T-helper 1 cell treated with Interleukin-12 subunit alpha and Interleukin-12 subunit beta and Interleukin-4 antibody, amounts not matched to agents 30 ng/mL and 1 ng/mL, for 36 hours (primary cell): ENCODE measurements around the gene NPPA. TPM values are rescaled to one million over a fixed set of nuclear protein-coding genes. Genes with fewer than 3 reads are reported as not detected.

Source experiments
- intact Hi-C: fragments of 100-400 bp; cut with micrococcal nuclease; formaldehyde crosslinking; loops from one replicate; pipeline ENCODE4 v1.15.1; 2024
- total RNA-seq: library from RNA; stranded (reverse); gene quantifications from 2 replicates; pipeline ENCODE4 v1.2.3, GENCODE V29; 2022

The NPPA gene
- total RNA-seq, 1 donor from 2014 or later, result not detected

DNA sequence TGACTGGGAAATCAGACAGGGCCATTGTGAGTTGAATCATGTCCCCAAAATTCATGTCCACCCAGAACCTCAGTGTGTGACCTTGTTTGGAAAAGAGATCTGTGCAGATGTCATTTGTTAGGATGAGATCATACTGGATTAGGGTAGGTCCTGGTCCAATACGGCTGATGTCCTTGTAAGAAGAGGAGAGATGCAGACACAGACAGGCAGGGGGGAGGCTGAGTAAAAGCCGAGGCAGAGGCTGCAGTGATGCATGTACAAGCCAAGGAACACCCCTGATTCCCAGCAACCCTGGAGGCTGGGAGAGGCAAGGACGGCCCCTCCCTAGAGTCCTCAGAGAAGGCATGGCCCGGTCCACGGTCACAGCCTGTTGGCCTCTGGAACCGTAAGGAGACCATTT lies 27.0 kb upstream of the NPPA start:
- intact Hi-C loops, result no loop called here

DNA sequence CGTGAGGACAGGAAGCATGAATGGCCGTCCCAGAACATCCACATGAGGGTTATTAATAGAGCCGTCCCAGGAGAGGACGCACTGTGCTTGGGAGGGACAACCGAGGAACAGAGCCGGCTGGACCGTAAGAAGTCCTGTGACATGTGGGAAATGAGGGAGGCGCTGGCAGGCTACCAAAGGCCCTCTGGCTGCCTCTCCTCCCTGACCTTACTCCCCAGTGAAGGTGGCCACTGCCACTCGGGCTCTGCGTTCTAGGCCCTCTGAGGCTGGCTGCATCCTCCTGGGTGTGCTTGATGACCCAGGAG lies 26.6 kb upstream of the NPPA start:
- intact Hi-C loops, result no loop called here

DNA sequence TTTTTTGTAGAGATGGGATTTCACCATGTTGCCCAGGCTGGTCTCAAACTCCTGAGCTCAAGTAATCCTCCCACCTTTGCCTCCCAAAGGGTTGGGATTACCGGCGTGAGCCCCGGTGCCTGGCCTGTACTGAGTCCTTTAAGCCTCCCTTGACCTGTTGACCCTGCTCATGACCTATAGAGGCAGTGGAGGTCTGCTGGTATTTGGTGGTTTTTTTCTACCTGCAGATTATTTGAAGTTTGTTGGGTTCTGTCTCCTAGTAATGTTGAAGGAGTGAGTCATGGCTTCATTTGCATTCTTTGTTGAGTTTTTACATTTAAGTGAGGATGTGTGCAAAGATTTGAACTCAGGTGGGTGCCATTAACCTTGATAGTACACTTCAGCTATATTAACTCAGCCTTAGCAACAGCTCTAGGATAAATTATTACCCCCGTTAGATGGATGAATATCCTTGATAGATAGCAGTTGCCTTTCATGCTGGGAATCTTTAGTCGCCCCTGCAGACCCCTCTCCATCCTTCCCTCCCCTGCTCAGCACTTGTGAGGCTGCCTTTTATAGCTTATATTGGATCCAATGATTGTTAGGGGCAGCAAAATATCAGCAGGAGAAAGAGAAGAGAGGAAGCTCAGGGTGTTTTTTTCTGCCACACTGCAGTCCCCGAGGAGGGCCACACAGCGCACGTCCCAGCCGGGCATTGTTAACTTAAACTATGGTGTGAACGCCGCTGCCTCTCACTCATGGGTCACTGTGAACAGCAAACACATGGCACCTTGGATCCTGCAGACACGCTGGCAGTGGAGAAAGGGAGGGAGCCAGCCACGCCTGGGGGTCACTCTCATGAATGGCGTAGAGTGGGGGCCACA lies 26.0 kb upstream of the NPPA start:
- intact Hi-C loops, result no loop called here

DNA sequence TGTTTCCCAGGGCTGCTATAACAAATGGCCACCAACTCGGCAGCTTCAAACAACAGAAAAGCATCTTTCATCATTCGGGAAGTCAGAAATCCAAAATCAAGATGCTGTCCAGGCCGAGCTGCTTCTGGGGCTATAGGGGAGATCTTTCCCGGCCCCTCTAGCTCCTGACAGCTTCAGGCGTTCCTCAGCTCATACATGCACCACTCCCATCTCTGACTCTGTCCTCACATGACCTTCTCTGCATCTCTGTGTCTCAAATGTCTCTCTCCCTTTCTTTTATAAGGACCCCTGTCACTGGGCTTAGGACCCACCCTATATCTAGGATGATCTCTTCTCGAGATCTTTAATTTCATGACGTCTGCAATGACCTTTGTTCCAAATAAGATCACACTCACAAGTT lies 25.0 kb upstream of the NPPA start:
- intact Hi-C loops, result no loop called here

DNA sequence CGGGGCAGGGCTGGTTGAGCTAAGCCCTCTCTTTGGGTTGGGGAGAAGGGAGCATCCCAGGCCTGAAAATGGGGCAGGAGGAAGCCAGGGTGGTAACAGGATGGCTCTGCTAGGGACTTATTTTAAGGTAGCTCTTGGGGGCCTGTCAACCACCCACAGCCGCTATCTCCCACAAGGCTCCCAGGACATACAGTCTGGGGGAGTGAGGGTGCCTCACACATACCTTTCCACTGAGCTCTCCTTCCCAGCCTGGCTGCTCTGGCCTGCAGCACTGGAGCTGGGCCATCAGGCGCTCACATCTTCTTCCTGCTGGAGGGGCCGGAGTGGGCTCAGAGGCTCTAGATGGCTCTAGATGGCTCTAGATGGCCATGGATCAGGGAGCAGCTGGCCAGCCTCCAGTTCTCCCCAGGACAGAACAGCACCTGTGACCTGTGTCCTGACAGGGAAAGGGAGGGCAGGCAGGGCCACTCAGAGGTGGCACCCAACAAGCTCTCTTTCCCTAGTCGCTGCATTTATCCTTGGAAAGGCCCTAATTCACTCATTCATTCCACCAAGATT lies 22.1 kb upstream of the NPPA start:
- intact Hi-C loops, result no loop called here

DNA sequence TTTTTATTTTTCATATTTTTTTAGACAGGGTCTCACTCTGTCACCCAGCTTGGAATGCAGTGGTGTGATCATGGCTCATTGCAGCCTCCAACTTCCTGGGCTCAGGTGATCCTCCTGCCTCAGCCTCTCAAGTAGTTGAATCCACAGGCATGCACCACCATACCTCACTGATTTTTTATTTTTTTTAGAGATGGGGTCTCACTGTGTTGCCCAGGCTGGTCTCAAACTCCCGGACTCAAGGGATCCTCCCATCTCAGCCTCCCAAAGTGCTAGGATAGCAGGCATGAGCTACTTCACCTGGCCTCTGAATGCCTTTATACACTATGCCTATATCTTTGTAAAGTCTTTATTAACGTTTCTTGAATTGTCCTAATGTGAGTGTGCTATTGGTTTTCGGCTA lies 21.5 kb upstream of the NPPA start:
- intact Hi-C loops, result no loop called here

DNA sequence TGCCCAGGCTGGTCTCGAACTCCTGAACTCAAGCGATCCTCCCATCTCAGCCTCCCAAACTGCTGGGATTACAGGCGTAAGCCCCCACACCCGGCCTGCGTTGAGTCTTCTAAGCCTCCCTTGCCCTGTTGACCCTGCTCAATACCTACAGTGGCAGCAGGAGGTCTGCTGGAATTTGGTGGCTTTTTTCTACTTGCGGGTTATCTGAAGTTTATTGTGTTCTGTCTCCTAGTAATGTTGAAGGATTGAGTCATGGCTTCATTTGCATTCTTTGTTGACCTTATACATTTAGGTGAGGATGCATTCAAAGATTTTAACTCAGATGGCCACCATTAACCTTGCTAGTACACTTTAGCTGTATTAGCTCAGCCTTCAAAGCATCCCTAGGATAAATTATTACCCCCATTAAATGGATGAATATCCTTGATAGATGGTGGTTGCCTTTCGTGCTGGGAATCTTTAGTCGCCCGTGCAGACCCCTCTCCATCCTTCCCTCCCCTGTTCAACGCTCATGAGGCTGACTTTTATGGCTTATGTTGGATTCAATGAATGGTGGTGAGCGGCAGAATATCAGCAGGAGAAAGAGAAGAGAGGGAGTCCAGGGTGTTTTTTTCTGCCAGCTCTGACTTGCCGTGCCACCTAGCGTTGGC lies 20.9 kb upstream of the NPPA start:
- intact Hi-C loops, result no loop called here

DNA sequence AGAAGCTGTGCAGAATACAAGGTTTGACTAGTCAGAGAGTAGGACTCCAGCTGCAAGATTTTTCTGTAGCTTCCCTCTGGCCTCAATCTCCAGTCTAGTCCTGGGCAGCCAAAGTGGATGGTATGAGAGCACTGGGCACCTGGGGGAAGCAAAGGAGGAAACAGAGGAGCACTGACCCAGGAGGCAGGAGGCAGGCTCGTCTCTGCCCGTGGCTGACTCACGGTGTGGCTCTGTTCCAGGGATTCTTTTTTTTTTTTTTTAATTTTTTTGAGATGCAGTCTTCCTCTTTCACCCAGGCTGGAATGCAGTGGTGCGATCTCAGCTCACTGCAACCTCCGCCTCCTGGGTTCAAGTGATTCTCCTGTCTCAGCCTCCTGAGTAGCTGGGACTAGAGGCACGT lies 15.3 kb upstream of the NPPA start:
- intact Hi-C loops, result no loop called here

DNA sequence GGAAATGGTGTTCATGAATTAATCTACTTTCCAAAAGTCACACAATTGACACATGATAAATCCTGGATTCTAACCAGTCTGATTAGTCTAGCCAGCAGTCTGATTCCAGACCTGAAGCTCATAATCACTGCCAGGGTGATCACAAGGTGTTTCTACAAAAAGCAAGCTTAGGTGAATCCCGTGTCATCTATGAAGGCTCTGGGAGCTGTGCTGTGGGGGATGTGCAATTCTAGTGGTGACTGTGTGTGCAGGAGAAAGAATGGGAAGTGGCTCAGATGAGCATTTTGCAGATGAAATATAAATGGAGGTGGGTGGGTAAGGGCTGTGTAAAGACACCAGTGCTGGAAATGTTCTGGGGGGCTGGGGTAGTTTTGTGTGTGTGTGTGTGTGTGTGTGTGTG lies 13.0 kb upstream of the NPPA start:
- intact Hi-C loops, result no loop called here

DNA sequence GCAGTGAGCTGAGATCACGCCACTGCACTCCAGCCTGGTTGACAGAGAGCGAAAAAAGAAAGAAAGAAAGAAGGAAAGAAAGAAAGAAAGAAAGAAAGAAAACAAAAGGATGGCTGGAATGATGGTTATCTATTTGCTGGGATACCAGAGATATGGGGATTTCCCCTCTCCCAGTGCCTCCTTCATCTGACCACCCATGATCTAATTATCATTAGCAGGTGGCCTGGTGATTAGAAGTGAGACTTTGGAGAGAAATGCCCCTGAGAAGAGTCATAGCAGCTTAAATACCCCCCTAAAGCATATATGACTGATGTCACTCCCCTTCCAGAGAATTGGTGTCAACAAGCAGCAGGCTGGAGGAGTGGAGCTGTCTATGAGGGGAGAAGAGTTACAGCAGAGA lies 12.5 kb upstream of the NPPA start:
- intact Hi-C loops, result no loop called here

DNA sequence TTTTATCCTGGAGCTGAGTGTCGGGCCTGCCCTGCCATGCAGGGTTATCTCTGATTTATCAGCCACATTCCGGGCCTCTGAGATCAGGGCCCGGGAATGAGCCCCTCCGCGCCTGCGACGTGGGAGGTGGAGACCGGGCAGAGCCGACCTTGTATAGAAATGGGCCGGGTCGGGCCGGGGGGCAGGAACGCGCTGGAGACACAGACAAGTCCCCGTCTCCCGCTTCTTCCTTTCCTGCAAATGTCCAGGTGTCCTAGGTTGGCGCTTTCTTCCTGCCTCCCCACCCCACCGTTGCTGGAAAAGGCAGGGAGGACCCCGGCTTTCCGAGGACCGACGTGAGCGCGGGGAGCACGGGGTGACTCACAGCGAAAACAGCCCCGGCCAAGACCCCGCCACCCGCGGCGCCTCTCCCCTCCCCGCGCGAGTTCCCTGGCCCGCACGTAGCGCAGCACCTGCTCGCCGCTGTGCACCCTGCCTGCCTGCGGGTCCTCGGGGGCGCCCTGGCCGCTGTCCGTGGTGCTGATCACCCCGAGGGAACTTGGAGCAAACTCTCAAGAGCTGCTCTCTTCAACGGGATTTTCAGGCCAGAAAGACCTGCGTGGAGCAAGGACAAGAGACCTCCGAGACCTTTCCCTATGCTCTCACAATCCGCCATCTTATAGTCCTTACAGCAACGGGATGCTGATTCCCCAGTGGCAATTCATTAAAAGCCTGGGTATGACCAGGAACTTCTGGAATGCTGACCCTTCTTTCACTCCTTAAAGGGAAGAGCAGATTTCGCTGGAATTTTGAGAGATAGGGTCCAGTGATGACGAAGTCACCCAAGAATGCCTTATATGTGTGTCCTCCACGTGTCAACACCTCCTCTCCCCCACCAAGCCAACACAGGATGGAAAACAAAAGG lies 11.6 kb upstream of the NPPA start:
- intact Hi-C loops, result loop anchor here (1.0 kb wide), 1 partner anchor 14 kb away; no protein-coding TSS in a partner anchor

DNA sequence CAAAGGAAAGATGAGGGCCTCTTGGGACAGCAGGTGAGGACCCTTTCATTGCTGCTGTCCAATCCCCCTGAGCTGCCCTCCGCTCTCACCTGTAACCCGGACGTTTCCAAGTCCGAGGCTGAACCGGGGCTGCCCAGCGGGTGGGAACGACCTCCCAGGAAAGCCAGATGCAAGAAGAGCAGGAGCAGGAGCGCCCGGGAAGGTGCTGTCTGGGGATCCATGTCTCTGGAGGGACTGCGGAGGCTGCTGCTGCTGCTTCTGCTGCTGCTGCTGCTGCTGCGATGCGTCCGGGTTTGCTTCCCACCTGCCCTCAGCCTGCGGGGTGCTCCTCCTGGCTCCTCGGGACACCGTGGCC lies 11.0 kb upstream of the NPPA start, which contains the start of gene NPPB:
NPPB (minus strand) TSS at position 333 of the 355 bp plus-strand sequence; CDS start at position 221, 112 bp downstream.
- intact Hi-C loops, result no loop called here

DNA sequence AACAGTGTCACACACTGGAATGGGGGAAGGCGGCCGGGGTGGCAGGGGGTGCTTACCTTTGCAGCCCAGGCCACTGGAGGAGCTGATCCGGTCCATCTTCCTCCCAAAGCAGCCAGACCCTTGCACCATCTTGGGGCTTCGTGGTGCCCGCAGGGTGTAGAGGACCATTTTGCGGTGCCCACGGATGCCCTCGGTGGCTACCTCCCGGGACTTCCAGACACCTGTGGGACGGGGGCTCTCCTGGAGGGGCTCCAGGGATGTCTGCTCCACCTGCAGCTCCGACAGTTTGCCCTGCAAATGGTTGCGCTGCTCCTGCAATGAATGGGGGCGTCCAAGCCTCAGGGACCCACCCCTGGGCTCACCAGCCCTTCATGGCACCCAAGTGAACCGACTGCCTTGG lies 10.6 kb upstream of the NPPA start:
- intact Hi-C loops, result no loop called here

DNA sequence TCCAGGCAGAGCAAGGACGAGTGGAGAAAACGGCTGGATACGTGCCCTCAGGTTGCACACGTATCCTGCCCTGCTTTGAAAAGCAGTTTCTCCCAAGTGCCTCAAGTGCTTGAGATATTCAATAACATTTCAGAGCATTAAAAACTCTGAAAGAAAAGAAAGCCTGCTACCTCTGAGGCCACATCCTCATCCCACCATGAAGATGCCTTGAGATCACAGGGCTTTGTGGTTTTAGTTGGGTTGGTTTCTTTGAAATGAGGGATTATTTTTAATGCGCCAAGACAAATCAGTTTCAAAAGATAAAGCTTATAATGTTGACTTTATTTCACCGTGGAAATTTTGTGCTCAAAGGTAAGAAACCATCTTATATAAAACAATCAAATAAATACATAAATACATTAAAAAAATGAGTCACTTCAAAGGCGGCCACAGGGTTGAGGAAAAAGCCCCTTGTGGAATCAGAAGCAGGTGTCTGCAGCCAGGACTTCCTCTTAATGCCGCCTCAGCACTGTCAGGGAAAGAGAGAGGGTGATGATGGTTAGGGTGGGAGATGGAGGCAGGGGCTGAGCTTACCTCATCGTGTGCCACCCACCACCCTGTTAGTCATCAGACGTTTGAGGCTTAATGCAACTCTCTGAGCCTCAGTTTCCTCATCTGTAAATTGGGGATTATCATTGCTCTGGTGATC lies 9.7 kb upstream of the NPPA start:
- intact Hi-C loops, result no loop called here

DNA sequence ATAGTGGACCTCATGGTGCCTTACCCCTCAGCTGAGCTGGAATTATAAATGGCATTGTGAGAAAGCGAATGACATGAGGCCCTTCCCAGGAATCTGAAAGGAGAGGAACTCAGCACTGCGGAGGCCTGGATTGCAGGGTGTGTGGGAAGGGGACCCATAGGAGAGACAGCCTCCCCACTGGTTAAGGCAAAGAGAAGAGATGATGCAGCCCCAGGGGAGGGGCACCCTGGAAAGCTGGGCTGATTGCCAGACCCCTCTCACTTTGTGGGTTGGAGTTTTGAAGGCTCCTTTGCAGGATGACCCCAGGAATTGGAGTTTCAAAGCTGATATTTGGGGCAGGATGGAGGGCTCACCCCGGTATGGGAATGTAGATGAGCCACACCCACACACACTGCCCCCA lies 9.1 kb upstream of the NPPA start:
- intact Hi-C loops, result no loop called here

DNA sequence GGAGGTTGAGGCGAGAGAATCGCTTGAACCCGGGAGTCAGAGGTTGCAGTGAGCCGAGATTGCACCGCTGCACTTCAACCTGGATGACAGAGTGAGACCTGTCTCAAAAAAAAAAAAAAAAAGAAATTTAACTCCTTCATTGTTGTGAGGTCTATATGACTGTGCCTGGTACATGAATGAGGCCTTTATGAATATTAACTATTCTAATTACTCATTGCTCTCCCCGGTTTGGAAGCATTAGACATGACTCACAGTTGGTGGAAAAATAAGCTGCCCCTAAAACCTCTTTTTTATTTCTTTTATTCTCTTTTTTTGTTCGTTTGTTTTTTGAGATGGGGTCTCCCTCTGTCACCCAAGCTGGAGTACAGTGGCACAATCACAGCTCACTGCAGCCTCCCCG lies 7.8 kb upstream of the NPPA start:
- intact Hi-C loops, result no loop called here

DNA sequence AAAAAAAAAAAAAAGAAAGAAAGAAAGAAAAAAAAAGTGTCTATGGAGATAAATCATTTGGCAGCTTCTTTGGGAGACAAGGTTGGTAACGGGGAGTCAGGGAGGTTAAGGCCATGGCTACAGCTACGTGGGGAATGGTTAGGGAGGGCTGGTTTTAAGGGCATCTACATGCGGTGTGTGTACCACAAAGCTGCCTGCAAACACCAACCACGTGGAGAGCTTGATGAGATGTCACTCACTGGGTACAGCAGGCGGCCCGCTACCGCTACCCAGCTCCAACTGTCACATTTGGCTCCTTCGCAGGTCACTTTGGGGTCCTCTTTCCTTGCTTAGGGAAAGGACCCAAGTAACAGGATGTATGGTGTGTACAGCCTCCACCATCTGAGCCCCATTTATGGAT lies 6.9 kb upstream of the NPPA start:
- intact Hi-C loops, result no loop called here

DNA sequence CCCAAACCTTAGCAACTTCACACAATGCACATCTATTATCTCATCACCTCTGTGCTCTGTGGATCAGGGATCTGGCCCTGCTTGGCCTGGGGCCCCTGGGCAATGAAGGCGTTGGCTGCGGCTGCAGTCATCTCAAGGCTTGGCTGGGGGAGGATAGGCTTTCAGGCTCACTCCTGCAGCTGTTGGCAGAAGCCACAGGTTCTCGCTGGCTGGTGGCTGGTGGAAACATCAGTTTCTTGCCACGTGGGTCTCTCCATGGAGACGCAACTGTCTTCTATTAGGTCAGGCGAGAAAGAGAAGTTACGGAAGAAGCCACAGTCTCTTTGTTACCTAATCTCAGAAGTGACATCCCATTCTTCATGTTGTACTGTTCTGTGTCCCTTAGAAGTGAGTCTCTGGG lies 3.6 kb upstream of the NPPA start:
- intact Hi-C loops, result no loop called here

DNA sequence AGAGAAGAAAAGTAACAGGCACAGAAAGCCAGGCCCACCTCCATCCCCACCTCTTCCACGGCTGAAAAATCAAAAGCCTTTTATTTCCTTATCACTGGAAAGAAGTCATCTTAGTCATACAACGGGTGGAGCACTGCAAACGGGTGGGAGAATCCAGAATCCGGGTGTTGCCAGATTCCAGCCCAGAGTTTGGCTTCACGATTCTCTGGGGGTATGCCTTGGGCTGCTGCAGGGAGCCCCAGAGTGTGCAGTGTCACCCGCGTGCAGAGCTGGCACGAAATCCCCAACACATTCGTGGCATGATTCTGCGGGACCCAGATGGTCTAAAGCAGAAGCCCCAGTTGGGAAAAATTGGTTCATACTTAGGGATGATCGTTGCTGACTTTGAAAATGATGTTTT lies 2.6 kb upstream of the NPPA start:
- intact Hi-C loops, result no loop called here

DNA sequence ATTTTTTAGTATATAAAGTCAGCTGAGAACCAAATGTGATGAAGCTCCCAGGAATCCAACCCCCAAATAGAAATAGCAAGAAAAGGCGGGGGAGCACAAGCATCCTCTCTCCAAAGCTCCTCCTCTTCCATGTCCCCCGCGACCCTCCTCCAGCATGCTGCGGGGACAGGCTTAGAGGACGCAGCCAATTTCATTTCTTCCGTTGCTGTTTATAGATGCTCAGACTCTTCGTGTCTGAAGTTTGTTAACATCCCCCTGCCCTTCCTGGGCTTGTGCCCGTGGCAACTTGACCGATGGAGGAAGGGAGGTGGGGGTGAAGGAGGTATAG lies 754 bp upstream of the NPPA start:
- intact Hi-C loops, result no loop called here

DNA sequence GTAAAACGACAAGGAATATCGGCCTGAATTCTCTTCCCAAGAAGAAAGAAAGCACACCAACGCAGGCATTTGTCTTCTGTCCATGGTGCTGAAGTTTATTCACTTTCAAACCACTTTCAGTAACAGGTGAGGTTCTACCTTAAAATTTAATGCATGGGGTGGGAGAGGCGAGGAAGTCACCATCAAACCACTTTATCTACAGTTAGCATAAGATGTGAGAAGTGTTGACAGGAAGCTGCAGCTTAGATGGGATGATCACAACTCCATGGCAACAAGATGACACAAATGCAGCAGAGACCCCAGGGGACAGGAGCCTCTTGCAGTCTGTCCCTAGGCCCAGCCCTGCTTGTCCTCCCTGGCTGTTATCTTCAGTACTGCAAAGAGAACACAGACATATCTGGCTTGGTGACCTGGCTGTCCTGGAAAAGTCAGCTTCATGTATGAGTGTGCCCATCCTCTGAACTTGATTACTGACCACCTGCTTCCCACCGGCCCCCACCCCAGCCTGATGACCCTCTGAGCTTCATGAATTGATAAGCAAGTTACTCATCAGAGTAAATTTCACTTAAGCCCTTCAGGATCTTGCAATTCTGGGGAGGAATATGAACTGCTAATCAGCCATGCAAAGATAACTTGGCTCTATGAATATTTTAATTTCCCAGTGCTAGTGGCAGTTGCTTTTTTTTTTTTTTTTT lies 1.8 kb downstream of the NPPA start:
- intact Hi-C loops, result loop anchor here (1.0 kb wide), 1 partner anchor 14 kb away; no protein-coding TSS in a partner anchor
